ENCODE data around the gene TMEM150B. TPM values are rescaled to one million over a fixed set of nuclear protein-coding genes. Genes with fewer than 3 reads are reported as not detected.
A peak's percentile ranks its signal among the peaks of the same experiment; 100 is the strongest.

TMEM150B gene
- total and polyA plus RNA-seq, 7 experiments from 2014 or later: 0.44 to 10.3 (median 0.71) TPM; not detected in 3

- ChIA-PET CTCF (no interaction called here), POLR2A (no interaction called here)
- Mint-ChIP-seq H3K27ac (peak within 1 kb of the TSS in 3 of 9 donors; percentile 14 to 56 (median 18)), H3K36me3 (no peaks in the 10 kb centered on the region), H3K27me3 (peaks cover 25 to 55% (median 30%) of the 10 kb centered on the region in 5 donors), H3K9me3 (peaks cover 0 to 2% (median 0%) of the 10 kb centered on the region in 11 donors), H3K4me1 (peaks cover 14 to 25% (median 17%) of the 10 kb centered on the region in 7 donors), H3K4me3 (peak within 1 kb of the TSS; percentile 66 to 86 (median 80))
- Histone ChIP-seq H3K4me1 (ENCODE audit: control insufficient read depth in 2 of 2, insufficient read depth in 2 of 2, low read length in 2 of 2) (peaks cover 7 to 10% of the 10 kb centered on the region in 2 donors), H3K27ac (ENCODE audit: low read depth, low read length) (no peak within 1 kb of the TSS), H3K9me3 (ENCODE audit: control insufficient read depth in 2 of 3, low read length in 3 of 3) (no peaks in the 10 kb centered on the region), H3K4me3 (ENCODE audit: low read length) (peak within 1 kb of the TSS; percentile 48), H3K27me3 (ENCODE audit: control insufficient read depth in 2 of 2, insufficient read depth in 2 of 2, low read length in 2 of 2) (peaks cover 0 to 10% of the 10 kb centered on the region in 2 donors), H3K36me3 (ENCODE audit: control insufficient read depth in 2 of 3, insufficient read depth in 3 of 3, low read length in 3 of 3) (no peaks in the 10 kb centered on the region)
- ATAC-seq: no peak
- DNase-seq: no peak
- intact Hi-C loops (cut with micrococcal nuclease): loop anchor here (1.0 to 5.0 kb wide), 3 partner anchors 15 to 97 kb away; partner anchors contain the start of genes KMT5C (in 2 of the 2), PPP6R1 (in 1 of the 2) and RPL28 (in 1 of the 2)
Observed at GRCh38 chr19:55354698-55355212, 29.6 kb upstream of the TMEM150B start, which contains the start of gene COX6B2. COX6B2 (minus strand) TSS chr19:55354719; CDS start chr19:55354521, 198 bp downstream.

- Mint-ChIP-seq H3K27me3 (peaks cover 25 to 55% (median 30%) of the 10 kb centered on the region in 5 donors), H3K9me3 (peaks cover 0 to 2% (median 0%) of the 10 kb centered on the region in 11 donors), H3K4me1 (peaks cover 14 to 25% (median 17%) of the 10 kb centered on the region in 7 donors), H3K27ac (peak overlapping the region in 2 of 9 donors; percentile 18 to 56), H3K36me3 (no peaks in the 10 kb centered on the region), H3K4me3 (peak overlapping the region; percentile 66 to 86 (median 80))
- peak in 8 of 9 donors; percentile 44 to 70 (median 58) for DNase-seq
- peak; percentile 90 for ATAC-seq
- CTCF ChIA-PET: no interaction called here
- intact Hi-C loops (cut with micrococcal nuclease): loop anchor here (1.0 to 5.0 kb wide), 3 partner anchors 15 to 97 kb away; partner anchors contain the start of genes KMT5C (in 2 of the 2), PPP6R1 (in 1 of the 2) and RPL28 (in 1 of the 2)
- no peaks in the 10 kb centered on the region for H3K36me3 ChIP-seq (ENCODE audit: control insufficient read depth in 2 of 3, insufficient read depth in 3 of 3, low read length in 3 of 3)
- peaks cover 0 to 10% of the 10 kb centered on the region in 2 donors for H3K27me3 ChIP-seq (ENCODE audit: control insufficient read depth in 2 of 2, insufficient read depth in 2 of 2, low read length in 2 of 2)
- no peaks in the 10 kb centered on the region for H3K9me3 ChIP-seq (ENCODE audit: control insufficient read depth in 2 of 3, low read length in 3 of 3)
- H3K4me1 ChIP-seq (ENCODE audit: control insufficient read depth in 2 of 2, insufficient read depth in 2 of 2, low read length in 2 of 2): peaks cover 7 to 10% of the 10 kb centered on the region in 2 donors
- H3K4me3 ChIP-seq (ENCODE audit: low read length): peak overlapping the region; percentile 48
- POLR2A ChIA-PET: no interaction called here
- H3K27ac ChIP-seq (ENCODE audit: low read depth, low read length): no peak overlapping the region
Observed at GRCh38 chr19:55353803-55354697, 28.9 kb upstream of the TMEM150B start.

GRCh38 chr19:55353356-55353802 lies 28.2 kb upstream of the TMEM150B start:
- Mint-ChIP-seq H3K9me3 (peaks cover 0 to 2% (median 0%) of the 10 kb centered on the region in 11 donors), H3K36me3 (no peaks in the 10 kb centered on the region), H3K4me1 (peaks cover 14 to 25% (median 17%) of the 10 kb centered on the region in 7 donors), H3K27ac (peak overlapping the region in 2 of 9 donors; percentile 53 to 71), H3K4me3 (peak overlapping the region; percentile 66 to 86 (median 78)), H3K27me3 (peaks cover 25 to 55% (median 30%) of the 10 kb centered on the region in 5 donors)
- Histone ChIP-seq H3K27ac (ENCODE audit: low read depth, low read length) (no peak overlapping the region), H3K9me3 (ENCODE audit: control insufficient read depth in 2 of 3, low read length in 3 of 3) (no peaks in the 10 kb centered on the region), H3K4me3 (ENCODE audit: low read length) (peak overlapping the region; percentile 48), H3K36me3 (ENCODE audit: control insufficient read depth in 2 of 3, insufficient read depth in 3 of 3, low read length in 3 of 3) (no peaks in the 10 kb centered on the region), H3K4me1 (ENCODE audit: control insufficient read depth in 2 of 2, insufficient read depth in 2 of 2, low read length in 2 of 2) (peaks cover 7 to 10% of the 10 kb centered on the region in 2 donors), H3K27me3 (ENCODE audit: control insufficient read depth in 2 of 2, insufficient read depth in 2 of 2, low read length in 2 of 2) (peaks cover 0 to 10% of the 10 kb centered on the region in 2 donors)
- DNase-seq (peak in 3 of 9 donors; percentile 20 to 24 (median 20)), ATAC-seq (no peak)
- POLR2A ChIA-PET: no interaction called here
- intact Hi-C loops (cut with micrococcal nuclease): loop anchor here in 1 of 2 donors (5.0 kb wide), 2 partner anchors 34 to 96 kb away; partner anchors contain the start of genes PPP6R1 and RPL28
- CTCF ChIA-PET: no interaction called here

GRCh38 chr19:55352549-55353145 lies 27.5 kb upstream of the TMEM150B start:
- Histone ChIP-seq H3K9me3 (ENCODE audit: control insufficient read depth in 2 of 3, low read length in 3 of 3) (no peaks in the 10 kb centered on the region), H3K27ac (ENCODE audit: low read depth, low read length) (no peak overlapping the region), H3K4me3 (ENCODE audit: low read length) (no peak overlapping the region), H3K4me1 (ENCODE audit: control insufficient read depth in 2 of 2, insufficient read depth in 2 of 2, low read length in 2 of 2) (peaks cover 7 to 10% of the 10 kb centered on the region in 2 donors), H3K36me3 (ENCODE audit: control insufficient read depth in 2 of 3, insufficient read depth in 3 of 3, low read length in 3 of 3) (no peaks in the 10 kb centered on the region), H3K27me3 (ENCODE audit: control insufficient read depth in 2 of 2, insufficient read depth in 2 of 2, low read length in 2 of 2) (peaks cover 0 to 10% of the 10 kb centered on the region in 2 donors)
- no peak for DNase-seq
- peak overlapping the region in 2 of 9 donors; percentile 51 to 53 for H3K27ac Mint-ChIP-seq
- H3K4me3 Mint-ChIP-seq: peak overlapping the region in 9 of 10 donors; percentile 19 to 86 (median 77)
- POLR2A ChIA-PET: interaction anchor here (0.6 to 1.3 kb wide), 3 partner anchors 11 to 49 kb away, joined by 3 to 4 read pairs (median 4); no protein-coding TSS in a partner anchor
- H3K27me3 Mint-ChIP-seq: peaks cover 25 to 55% (median 30%) of the 10 kb centered on the region in 5 donors
- peaks cover 14 to 25% (median 17%) of the 10 kb centered on the region in 7 donors for H3K4me1 Mint-ChIP-seq
- H3K9me3 Mint-ChIP-seq: peaks cover 0 to 2% (median 0%) of the 10 kb centered on the region in 11 donors
- no peak for ATAC-seq
- H3K36me3 Mint-ChIP-seq: peaks cover 0 to 4% (median 0%) of the 10 kb centered on the region in 5 donors
- intact Hi-C loops (cut with micrococcal nuclease): loop anchor here in 1 of 2 donors (5.0 kb wide), 2 partner anchors 35 to 95 kb away; partner anchors contain the start of genes PPP6R1 and RPL28
- CTCF ChIA-PET: no interaction called here

GRCh38 chr19:55352040-55352439 lies 26.9 kb upstream of the TMEM150B start:
- peaks cover 19 to 50% (median 25%) of the 10 kb centered on the region in 5 donors for H3K27me3 Mint-ChIP-seq
- CTCF ChIA-PET: no interaction called here

More at GRCh38 chr19:55352040-55352439, 26.9 kb upstream of the TMEM150B start:
- H3K4me3 Mint-ChIP-seq: peak overlapping the region in 3 of 10 donors; percentile 32 to 64 (median 33)
- peaks cover 0 to 4% (median 0%) of the 10 kb centered on the region in 5 donors for H3K36me3 Mint-ChIP-seq
- peaks cover 14 to 25% (median 17%) of the 10 kb centered on the region in 7 donors for H3K4me1 Mint-ChIP-seq
- Histone ChIP-seq H3K4me3 (ENCODE audit: low read length) (no peak overlapping the region), H3K36me3 (ENCODE audit: control insufficient read depth in 2 of 3, insufficient read depth in 3 of 3, low read length in 3 of 3) (no peaks in the 10 kb centered on the region), H3K27me3 (ENCODE audit: control insufficient read depth in 2 of 2, insufficient read depth in 2 of 2, low read length in 2 of 2) (peaks cover 0 to 10% of the 10 kb centered on the region in 2 donors), H3K9me3 (ENCODE audit: control insufficient read depth in 2 of 3, low read length in 3 of 3) (no peaks in the 10 kb centered on the region), H3K27ac (ENCODE audit: low read depth, low read length) (no peak overlapping the region), H3K4me1 (ENCODE audit: control insufficient read depth in 2 of 2, insufficient read depth in 2 of 2, low read length in 2 of 2) (peaks cover 7 to 10% of the 10 kb centered on the region in 2 donors)
- POLR2A ChIA-PET: interaction anchor here (1.2 to 1.3 kb wide), 2 partner anchors 11 to 33 kb away, joined by 3 to 4 read pairs; no protein-coding TSS in a partner anchor
- intact Hi-C loops (cut with micrococcal nuclease): loop anchor here in 1 of 2 donors (5.0 kb wide), 2 partner anchors 35 to 95 kb away; partner anchors contain the start of genes PPP6R1 and RPL28
- DNase-seq: no peak
- no peak for ATAC-seq
- peaks cover 0 to 2% (median 0%) of the 10 kb centered on the region in 11 donors for H3K9me3 Mint-ChIP-seq
- H3K27ac Mint-ChIP-seq: peak overlapping the region in 1 of 9 donors; percentile 41

All from naive thymus-derived CD4-positive, alpha-beta T cell (primary cell).